C4-2B (cell line): ENCODE measurements around the gene GNAI2.

Source experiments
- ZFX ChIP-seq: fragments of 450-650 bp; IDR thresholded peaks from 2 replicates; pipeline ENCODE4 v1.6.1; 2017
- TF ChIP-seq, protein P1 (sequence below): fragments of 450-650 bp; conservative IDR thresholded peaks from 2 replicates; pipeline ENCODE4 v1.5.1; 2017; ENCODE audit warnings: mild to moderate bottlenecking

DNA sequence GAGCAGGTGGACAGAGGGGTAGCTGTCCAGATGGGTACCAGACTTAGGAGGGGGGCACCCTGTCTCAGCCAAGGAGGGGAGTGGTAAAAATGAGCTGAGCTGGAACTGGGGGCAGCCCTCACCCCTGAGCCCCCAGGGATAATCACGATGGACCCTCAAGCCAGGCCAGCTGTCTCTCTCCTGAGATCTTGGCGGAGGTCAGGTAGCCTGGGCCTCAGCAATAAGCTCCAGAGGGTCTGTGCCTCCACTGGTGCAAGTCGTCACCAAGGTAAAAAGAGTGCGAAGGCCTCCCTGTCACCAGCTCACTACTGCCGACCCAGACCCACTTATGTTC is 25.9 kb upstream of the GNAI2 start:
- TF ChIP-seq, protein P1, sequence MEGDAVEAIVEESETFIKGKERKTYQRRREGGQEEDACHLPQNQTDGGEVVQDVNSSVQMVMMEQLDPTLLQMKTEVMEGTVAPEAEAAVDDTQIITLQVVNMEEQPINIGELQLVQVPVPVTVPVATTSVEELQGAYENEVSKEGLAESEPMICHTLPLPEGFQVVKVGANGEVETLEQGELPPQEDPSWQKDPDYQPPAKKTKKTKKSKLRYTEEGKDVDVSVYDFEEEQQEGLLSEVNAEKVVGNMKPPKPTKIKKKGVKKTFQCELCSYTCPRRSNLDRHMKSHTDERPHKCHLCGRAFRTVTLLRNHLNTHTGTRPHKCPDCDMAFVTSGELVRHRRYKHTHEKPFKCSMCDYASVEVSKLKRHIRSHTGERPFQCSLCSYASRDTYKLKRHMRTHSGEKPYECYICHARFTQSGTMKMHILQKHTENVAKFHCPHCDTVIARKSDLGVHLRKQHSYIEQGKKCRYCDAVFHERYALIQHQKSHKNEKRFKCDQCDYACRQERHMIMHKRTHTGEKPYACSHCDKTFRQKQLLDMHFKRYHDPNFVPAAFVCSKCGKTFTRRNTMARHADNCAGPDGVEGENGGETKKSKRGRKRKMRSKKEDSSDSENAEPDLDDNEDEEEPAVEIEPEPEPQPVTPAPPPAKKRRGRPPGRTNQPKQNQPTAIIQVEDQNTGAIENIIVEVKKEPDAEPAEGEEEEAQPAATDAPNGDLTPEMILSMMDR = no peak
- TF ChIP-seq ZFX = no peak
